ENCODE measurements around the gene ZNF148. TPM values are rescaled to one million over a fixed set of nuclear protein-coding genes. Genes with fewer than 3 reads are reported as not detected.

The ZNF148 gene
- total RNA-seq, 1 donor from 2014 or later: 31.6 TPM

- H3K36me3 Mint-ChIP-seq (ENCODE audit: unreplicated experiment): peaks cover 17% of the 10 kb centered on the region
- H3K4me1 Mint-ChIP-seq (ENCODE audit: low read depth, unreplicated experiment): no peaks in the 10 kb centered on the region
- no peaks in the 10 kb centered on the region for H3K27me3 Mint-ChIP-seq (ENCODE audit: unreplicated experiment)
These were observed 49.4 kb downstream of the ZNF148 start for GRCh38 chr3:125325746-125326145.

GRCh38 chr3:125324341-125324740, 50.8 kb downstream of the ZNF148 start:
- Mint-ChIP-seq H3K9me3 (ENCODE audit: unreplicated experiment) (peaks cover 3% of the 10 kb centered on the region), H3K4me3 (ENCODE audit: unreplicated experiment) (no peak overlapping the region), H3K27me3 (ENCODE audit: unreplicated experiment) (no peaks in the 10 kb centered on the region), H3K27ac (ENCODE audit: unreplicated experiment) (no peak overlapping the region), H3K4me1 (ENCODE audit: low read depth, unreplicated experiment) (no peaks in the 10 kb centered on the region), H3K36me3 (ENCODE audit: unreplicated experiment) (peaks cover 17% of the 10 kb centered on the region)
- TF ChIP-seq CTCF (IDR thresholded peaks at IDR 0.05; ENCODE audit: partially characterized antibody, unreplicated experiment): no peak
- no peak for DNase-seq

More at GRCh38 chr3:125325746-125326145, 49.4 kb downstream of the ZNF148 start:
- no peak for TF ChIP-seq CTCF (IDR thresholded peaks at IDR 0.05; ENCODE audit: partially characterized antibody, unreplicated experiment)
- Mint-ChIP-seq H3K4me3 (ENCODE audit: unreplicated experiment) (no peak overlapping the region), H3K27ac (ENCODE audit: unreplicated experiment) (no peak overlapping the region), H3K9me3 (ENCODE audit: unreplicated experiment) (peaks cover 3% of the 10 kb centered on the region)
- DNase-seq: no peak

- no peak for TF ChIP-seq CTCF (IDR thresholded peaks at IDR 0.05; ENCODE audit: partially characterized antibody, unreplicated experiment)
- Mint-ChIP-seq H3K27ac (ENCODE audit: unreplicated experiment) (no peak overlapping the region), H3K9me3 (ENCODE audit: unreplicated experiment) (peaks cover 3% of the 10 kb centered on the region), H3K4me3 (ENCODE audit: unreplicated experiment) (no peak overlapping the region), H3K27me3 (ENCODE audit: unreplicated experiment) (no peaks in the 10 kb centered on the region), H3K4me1 (ENCODE audit: low read depth, unreplicated experiment) (peaks cover 6% of the 10 kb centered on the region), H3K36me3 (ENCODE audit: unreplicated experiment) (peaks cover 17% of the 10 kb centered on the region)
- DNase-seq: no peak
These were observed 52.2 kb downstream of the ZNF148 start for GRCh38 chr3:125322917-125323316.

- H3K9me3 Mint-ChIP-seq (ENCODE audit: unreplicated experiment): peaks cover 3% of the 10 kb centered on the region
- H3K27me3 Mint-ChIP-seq (ENCODE audit: unreplicated experiment): no peaks in the 10 kb centered on the region
- no peak overlapping the region for H3K4me3 Mint-ChIP-seq (ENCODE audit: unreplicated experiment)
- H3K36me3 Mint-ChIP-seq (ENCODE audit: unreplicated experiment): peaks cover 17% of the 10 kb centered on the region
- no peak for TF ChIP-seq CTCF (IDR thresholded peaks at IDR 0.05; ENCODE audit: partially characterized antibody, unreplicated experiment)
- no peak for DNase-seq
- H3K4me1 Mint-ChIP-seq (ENCODE audit: low read depth, unreplicated experiment): peaks cover 6% of the 10 kb centered on the region
- H3K27ac Mint-ChIP-seq (ENCODE audit: unreplicated experiment): no peak overlapping the region
These were observed 53.0 kb downstream of the ZNF148 start for GRCh38 chr3:125322166-125322565.

- H3K36me3 Mint-ChIP-seq (ENCODE audit: unreplicated experiment): peaks cover 6% of the 10 kb centered on the region
- H3K27me3 Mint-ChIP-seq (ENCODE audit: unreplicated experiment): no peaks in the 10 kb centered on the region
- no peak for TF ChIP-seq CTCF (IDR thresholded peaks at IDR 0.05; ENCODE audit: partially characterized antibody, unreplicated experiment)
- no peak overlapping the region for H3K27ac Mint-ChIP-seq (ENCODE audit: unreplicated experiment)
- H3K9me3 Mint-ChIP-seq (ENCODE audit: unreplicated experiment): peaks cover 1% of the 10 kb centered on the region
- H3K4me1 Mint-ChIP-seq (ENCODE audit: low read depth, unreplicated experiment): peaks cover 6% of the 10 kb centered on the region
- DNase-seq: no peak
- no peak overlapping the region for H3K4me3 Mint-ChIP-seq (ENCODE audit: unreplicated experiment)
These were observed 55.4 kb downstream of the ZNF148 start for GRCh38 chr3:125319765-125320164.

Measured in glutamatergic neuron (in vitro differentiated cells).